Fibroblast of the aortic adventitia (primary cell): ENCODE measurements around the gene SCAI. TPM values are rescaled to one million over a fixed set of nuclear protein-coding genes. Genes with fewer than 3 reads are reported as not detected.
A peak's percentile ranks its signal among the peaks of the same experiment; 100 is the strongest.

ENCODE experiments used
- DNase-seq: peaks from one replicate; pipeline ENCODE4 v3.0.0-alpha.2; 2010; ENCODE audit warnings: low read depth
- H3K4me3 ChIP-seq: 2 replicates; pipeline ENCODE4 v1.5.1; 2011; ENCODE audit warnings: low read depth, mild to moderate bottlenecking, control low read depth, low read length, moderate library complexity
- CTCF ChIP-seq: IDR thresholded peaks from 2 replicates; pipeline ENCODE4 v1.5.1; 2011; ENCODE audit warnings: mild to moderate bottlenecking, low read length, control low read depth, inconsistent platforms; ENCODE audit not compliant: insufficient read depth
- total RNA-seq: library from RNA; depleted of rRNA; stranded (reverse); fragments of >200 nt; gene quantifications from 2 replicates; pipeline ENCODE4 v1.2.3, GENCODE V29; 2012; ENCODE audit warnings: low replicate concordance

Gene SCAI
- total RNA-seq, 1 donor, result 14.0 TPM

- TF ChIP-seq CTCF, result no peak
- no peak overlapping the region for H3K4me3 ChIP-seq
- DNase-seq, result no peak
Observed at GRCh38 chr9:124911766-124912165, 231.6 kb downstream of the SCAI start.

GRCh38 chr9:124908098-124908497, 235.2 kb downstream of the SCAI start:
- no peak overlapping the region for H3K4me3 ChIP-seq
- TF ChIP-seq CTCF, result no peak
- no peak for DNase-seq

- no peak for TF ChIP-seq CTCF
- peak; percentile 13 for DNase-seq
- H3K4me3 ChIP-seq, result no peak overlapping the region
Observed at GRCh38 chr9:124906966-124907365, 236.4 kb downstream of the SCAI start.

GRCh38 chr9:124899845-124900244, 243.5 kb downstream of the SCAI start:
- no peak overlapping the region for H3K4me3 ChIP-seq
- no peak for DNase-seq
- no peak for TF ChIP-seq CTCF

- H3K4me3 ChIP-seq, result no peak overlapping the region
- DNase-seq, result no peak
- no peak for TF ChIP-seq CTCF
Observed at GRCh38 chr9:124897570-124898460, 245.5 kb downstream of the SCAI start.

GRCh38 chr9:124894741-124895170, 248.6 kb downstream of the SCAI start:
- TF ChIP-seq CTCF, result peak; percentile 71
- no peak overlapping the region for H3K4me3 ChIP-seq
- peak; percentile 58 for DNase-seq
